ENCODE data around the gene TMED6. TPM values are rescaled to one million over a fixed set of nuclear protein-coding genes. Genes with fewer than 3 reads are reported as not detected.

Gene TMED6
- total RNA-seq, 4 donors from 2014 or later: not detected

- no peak for TF ChIP-seq CTCF (IDR thresholded peaks at IDR 0.05)
- DNase-seq (ENCODE audit: low spot score) (no peak), ATAC-seq (ENCODE audit: low FRiP score) (peak; percentile 57)
These were observed 39.8 kb downstream of the TMED6 start for GRCh38 chr16:69311533-69312387.

GRCh38 chr16:69310653-69311532 lies 40.7 kb downstream of the TMED6 start, which contains the start of gene VPS4A:
VPS4A (plus strand) TSS chr16:69311350; CDS start chr16:69311512, 162 bp downstream.
- TF ChIP-seq CTCF (IDR thresholded peaks at IDR 0.05): peak in 2 of 3 donors; percentile 43 to 83
- DNase-seq (ENCODE audit: low spot score) (peak; percentile 90), ATAC-seq (ENCODE audit: low FRiP score) (peak; percentile 99)

- DNase-seq (ENCODE audit: low spot score) (no peak), ATAC-seq (ENCODE audit: low FRiP score) (no peak)
- TF ChIP-seq CTCF (IDR thresholded peaks at IDR 0.05): no peak
These were observed 42.3 kb downstream of the TMED6 start for GRCh38 chr16:69309316-69309715.

- DNase-seq (ENCODE audit: low spot score): no peak
- no peak for TF ChIP-seq CTCF (IDR thresholded peaks at IDR 0.05)
- no peak for ATAC-seq (ENCODE audit: low FRiP score)
These were observed 43.7 kb downstream of the TMED6 start for GRCh38 chr16:69307856-69308255.

- ATAC-seq (ENCODE audit: low FRiP score) (no peak), DNase-seq (ENCODE audit: low spot score) (no peak)
- no peak for TF ChIP-seq CTCF (IDR thresholded peaks at IDR 0.05)
These were observed 44.5 kb downstream of the TMED6 start for GRCh38 chr16:69307091-69307490.

GRCh38 chr16:69306031-69306430 lies 45.6 kb downstream of the TMED6 start:
- DNase-seq (ENCODE audit: low spot score): no peak
- ATAC-seq (ENCODE audit: low FRiP score): no peak
- no peak for TF ChIP-seq CTCF (IDR thresholded peaks at IDR 0.05)
